Ovary (tissue), 3 donors: ENCODE measurements around the gene MAP4K4.

ENCODE experiments used
- POLR2A ChIP-seq: fragments of 450-650 bp; IDR thresholded peaks from one replicate; pipeline ENCODE4 v1.6.1; 2017; ENCODE audit warnings: antibody characterized with exemption, mild to moderate bottlenecking, moderate library complexity
- TF ChIP-seq, protein P1 (sequence below), 3 donors: fragments of 450-650 bp in 2 of 3; fragments of 200-600 bp in 1 of 3; IDR thresholded peaks; one replicate each; pipeline versions ENCODE4 v1.5.1 to v1.8.0; 2016 to 2022; ENCODE audit warnings: antibody characterized with exemption in 3 of 3, mild to moderate bottlenecking in 1 of 3
- donor health status: DM: no; HTN: no; CAD: no.

DNA sequence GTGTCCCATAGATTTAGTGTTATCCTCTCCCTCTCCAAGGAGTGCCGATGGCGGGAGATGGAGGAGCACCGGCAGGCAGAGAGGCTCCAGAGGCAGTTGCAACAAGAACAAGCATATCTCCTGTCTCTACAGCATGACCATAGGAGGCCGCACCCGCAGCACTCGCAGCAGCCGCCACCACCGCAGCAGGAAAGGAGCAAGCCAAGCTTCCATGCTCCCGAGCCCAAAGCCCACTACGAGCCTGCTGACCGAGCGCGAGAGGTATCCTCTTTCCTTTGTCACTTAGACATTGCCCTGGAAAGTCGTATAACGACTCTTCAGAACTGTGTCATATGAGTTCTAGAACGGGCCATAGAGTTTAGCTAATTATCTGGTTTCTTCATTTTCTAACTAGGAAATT, 162.1 kb downstream of the MAP4K4 start:
- TF ChIP-seq, protein P1, sequence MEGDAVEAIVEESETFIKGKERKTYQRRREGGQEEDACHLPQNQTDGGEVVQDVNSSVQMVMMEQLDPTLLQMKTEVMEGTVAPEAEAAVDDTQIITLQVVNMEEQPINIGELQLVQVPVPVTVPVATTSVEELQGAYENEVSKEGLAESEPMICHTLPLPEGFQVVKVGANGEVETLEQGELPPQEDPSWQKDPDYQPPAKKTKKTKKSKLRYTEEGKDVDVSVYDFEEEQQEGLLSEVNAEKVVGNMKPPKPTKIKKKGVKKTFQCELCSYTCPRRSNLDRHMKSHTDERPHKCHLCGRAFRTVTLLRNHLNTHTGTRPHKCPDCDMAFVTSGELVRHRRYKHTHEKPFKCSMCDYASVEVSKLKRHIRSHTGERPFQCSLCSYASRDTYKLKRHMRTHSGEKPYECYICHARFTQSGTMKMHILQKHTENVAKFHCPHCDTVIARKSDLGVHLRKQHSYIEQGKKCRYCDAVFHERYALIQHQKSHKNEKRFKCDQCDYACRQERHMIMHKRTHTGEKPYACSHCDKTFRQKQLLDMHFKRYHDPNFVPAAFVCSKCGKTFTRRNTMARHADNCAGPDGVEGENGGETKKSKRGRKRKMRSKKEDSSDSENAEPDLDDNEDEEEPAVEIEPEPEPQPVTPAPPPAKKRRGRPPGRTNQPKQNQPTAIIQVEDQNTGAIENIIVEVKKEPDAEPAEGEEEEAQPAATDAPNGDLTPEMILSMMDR (IDR thresholded peaks at IDR 0.05): no peak
- no peak for TF ChIP-seq POLR2A
